IPS-NIHi7 (cell line): ENCODE results near the gene CDH16.

Experiments used
- DNase-seq: peaks from one replicate; pipeline ENCODE4 v3.0.0; 2012; ENCODE audit warnings: mixed read lengths; ENCODE audit errors: extremely low spot score

CDH16 gene

DNA sequence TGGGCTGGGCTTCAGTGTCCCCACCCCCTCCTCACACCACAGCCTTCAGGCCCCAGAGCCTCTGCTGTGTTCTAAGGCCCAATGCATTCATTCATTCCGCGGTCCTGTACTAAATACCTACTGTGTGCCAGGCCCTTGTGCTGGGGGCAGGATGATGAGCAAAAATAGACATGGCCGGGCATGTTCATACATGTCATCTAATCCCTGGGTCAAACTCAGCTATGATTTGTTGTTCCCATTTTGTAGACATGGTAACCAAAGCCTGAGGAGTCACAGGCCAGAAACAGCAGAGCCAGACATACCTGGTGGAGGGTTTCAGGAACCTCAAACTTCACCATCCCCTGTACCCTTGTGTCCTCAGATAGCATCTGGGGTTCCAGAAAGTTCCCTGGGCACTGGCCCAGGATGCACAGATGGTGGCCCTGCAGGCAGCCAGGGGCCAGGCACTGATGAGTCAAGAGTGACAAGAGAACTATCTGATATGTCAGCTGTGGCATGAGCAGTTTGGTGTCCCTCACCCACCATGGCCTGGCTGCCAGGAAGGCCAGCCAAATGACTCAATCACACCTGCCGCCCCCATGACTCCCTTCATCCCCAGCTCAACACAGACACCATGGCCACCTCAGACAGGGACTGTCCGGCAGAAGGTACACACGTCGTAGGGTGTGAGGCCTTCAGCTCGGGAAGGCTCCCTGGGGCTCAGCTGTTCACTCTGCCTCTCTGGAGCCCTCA lies 9.4 kb upstream of the CDH16 start:
- no peak for DNase-seq

DNA sequence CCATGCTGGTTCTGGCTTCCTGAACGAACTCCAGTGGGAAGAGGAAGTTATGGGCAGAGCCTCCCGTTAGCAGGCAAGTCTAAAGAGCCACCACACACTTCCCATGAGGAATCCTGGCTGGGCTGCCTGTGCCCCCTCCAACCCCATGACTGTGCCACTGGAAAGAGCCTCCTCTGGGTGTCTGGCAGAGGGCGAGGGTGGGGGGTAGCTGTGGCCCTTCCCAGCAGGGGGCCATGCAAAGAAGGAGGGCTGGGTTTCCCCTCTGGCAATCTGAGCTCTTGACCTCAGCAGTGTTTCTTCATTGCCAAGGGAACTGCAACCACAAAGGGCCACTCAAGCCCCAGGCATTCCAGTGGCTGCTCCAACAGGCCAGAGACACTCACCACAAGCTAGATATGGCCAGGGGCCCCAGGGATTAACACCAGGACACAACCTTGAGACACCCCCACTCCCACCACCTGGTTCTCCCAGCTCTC lies 8.3 kb upstream of the CDH16 start:
- no peak for DNase-seq

DNA sequence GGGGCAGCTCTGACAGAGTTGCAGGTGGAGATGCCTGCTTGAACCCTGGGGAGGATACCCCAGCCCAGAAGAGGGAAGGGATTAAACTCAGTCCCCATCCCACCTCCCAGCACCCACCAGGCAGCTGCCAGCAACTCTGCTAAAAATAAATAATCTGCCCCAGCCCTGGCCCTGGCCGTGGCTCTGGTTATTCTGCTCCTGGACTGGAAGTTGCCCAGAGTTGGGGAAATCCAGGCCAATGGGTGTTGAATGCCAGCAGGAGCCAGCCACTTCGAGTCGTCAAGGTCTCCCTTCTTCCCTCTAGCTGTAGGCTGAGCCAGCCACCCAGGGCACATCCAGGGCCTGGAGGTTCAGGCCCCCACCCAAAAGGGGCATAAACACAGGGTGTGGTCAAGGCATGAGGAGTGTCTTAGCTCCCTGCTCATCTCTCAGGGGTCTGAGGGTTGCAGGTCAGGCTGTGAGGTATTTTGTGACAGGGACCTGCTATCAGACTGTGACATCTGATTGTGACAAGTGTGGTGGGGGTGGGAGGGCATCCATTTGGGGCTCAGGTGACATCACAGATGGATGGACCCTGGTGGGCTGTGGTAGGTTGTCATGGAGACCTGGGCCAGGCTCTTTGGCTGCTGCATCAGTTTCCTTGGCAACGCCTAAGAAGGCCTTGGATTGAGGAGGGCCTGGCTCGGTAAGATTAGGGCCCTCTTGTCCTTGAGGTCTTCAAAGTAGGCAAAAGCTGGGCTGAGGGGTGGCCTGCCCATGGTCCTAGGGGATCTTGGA lies 7.7 kb upstream of the CDH16 start:
- no peak for DNase-seq

DNA sequence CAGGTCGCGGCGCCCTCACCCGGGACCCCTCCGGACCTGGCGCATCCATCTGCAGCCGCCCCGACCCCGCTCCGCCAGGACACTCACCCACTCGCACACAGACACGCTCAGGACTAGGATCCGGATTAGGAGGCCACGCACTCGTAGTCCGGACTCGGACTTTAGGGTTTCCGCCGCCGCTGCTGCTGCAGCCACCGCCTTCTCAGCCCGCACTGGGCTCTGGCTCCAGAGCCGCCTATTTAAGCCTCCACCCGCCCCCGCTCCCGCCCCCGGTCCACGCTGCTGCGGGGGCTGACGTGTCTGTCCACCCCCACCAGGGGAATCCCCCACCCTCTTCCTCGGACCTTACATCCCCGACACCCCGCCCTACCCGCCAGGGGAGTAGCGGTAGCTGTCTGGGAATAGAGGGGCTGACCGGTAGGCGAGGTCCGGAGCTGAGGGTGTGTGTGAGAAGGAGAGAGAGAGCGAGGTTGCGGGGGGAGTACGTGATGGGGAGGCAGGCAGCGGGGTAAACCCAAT lies 6.7 kb upstream of the CDH16 start, which contains the start of gene RRAD:
Gene RRAD (minus strand): TSS at position 214 of the 519 bp plus-strand sequence. CDS start 356 bp downstream, outside the sequence.
- peak; percentile 54 for DNase-seq

DNA sequence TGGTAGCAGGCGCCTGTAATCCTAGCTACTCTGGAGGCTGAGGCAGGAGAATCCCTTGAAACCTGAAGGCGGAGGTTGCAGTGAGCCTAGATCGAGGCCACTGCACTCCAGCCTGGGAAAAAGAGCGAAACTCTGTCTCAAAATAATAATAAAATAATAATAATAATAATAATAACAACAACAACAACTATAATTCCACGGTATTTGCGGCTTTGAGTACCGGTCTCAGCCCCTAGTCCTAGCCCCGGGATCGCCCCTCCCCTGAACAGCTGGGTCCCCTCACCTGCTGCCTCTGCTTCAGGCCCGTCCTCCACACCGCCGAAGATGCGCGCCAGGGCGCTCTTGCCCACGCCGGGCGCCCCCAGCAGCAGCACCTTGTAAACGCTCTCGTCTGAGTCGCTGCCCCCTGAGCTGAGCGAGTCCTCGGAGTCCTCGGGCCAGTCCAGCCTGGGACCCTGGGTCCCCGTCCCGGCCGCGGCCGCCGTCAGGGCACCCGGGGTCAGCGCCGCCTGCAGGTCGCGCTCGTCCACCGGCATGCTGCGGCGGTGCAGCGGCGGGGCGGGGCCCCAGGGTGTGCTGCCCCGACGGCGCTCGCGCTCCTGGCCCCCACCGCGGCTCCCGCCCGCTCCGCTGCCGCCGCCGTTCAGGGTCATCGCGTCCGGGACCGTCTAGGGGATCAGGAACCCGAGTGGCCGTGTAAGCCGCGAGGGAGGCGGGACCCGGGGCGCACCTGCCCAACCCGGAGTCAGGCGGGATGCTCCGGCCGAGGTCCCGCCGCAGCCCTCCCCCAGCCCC lies 6.0 kb upstream of the CDH16 start:
- peak; percentile 91 for DNase-seq

DNA sequence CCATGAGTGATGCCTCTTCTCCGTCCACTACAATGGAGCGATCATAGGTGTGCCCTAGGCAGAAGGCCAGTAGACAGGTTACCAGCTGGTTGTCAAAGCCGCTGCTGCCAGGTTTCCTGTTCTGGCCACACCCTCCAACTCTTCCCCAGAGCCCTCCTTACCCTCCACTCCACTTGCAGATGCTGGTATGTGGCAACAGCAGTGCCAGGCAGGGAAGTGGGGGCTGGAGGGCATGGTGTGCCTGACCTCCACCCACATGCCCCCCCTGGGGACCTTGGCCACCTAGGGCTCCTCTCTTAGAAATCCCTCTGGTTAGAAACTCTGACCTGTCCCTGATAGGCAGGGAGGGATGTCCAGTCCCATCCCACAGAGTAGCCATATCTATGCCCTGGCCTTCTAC lies 5.2 kb upstream of the CDH16 start:
- no peak for DNase-seq

DNA sequence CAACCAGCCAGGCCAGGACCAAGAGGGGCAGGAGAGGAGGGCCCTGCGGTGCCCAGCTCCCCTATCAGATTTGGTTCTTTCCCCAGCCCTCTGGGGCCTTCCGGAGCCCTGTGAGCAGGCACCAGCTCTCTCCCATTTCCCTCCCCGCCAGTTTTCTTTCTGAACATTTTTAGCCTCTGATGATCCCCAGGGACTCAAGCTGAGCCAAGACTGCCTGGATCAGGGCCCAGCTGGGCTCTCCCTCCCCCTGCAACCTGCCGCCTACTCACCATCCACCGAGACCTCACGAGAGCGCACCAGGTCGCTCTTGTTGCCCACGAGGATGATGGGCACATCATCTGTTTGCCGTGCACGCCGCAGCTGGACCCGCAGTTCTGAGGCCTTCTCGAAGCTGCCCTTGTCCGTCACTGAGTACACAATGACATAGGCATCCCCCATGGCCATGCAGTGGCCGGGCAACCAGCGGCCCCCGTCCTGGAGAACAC lies 4.6 kb upstream of the CDH16 start:
- no peak for DNase-seq

DNA sequence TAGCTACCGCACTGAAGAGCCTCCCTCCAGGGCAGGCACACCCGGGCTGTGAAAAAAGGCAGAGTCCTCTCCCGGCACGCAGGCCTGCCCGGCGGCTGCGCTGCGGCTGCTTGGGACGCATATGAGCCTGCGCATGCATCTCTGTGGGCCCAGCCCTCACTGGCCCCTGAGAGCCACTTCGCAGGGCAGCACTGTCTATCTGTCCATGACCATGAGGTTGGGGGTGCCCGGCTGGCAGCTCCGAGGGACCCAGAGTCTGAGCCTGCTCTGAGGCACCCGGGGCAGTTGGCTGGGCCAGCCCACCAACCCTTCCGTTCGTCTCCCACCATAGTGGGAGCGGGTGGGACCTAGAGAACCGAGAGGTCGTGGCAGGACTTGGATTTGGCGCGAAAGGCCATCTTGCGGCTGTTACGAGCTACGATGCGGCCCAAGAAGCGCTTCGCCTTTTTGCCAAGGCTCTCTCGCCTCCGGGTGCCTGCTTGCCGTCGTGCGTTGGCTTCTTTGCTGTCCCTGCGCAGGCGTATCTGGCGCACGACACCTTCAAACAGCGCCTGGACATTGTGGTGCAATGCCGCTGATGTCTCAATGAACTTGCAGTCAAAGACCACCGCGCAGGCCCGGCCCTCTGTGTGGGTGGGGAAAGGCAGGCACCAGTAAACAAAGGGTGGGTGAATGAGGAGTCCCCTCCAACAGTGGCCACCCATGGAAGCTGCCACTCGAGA lies 3.2 kb upstream of the CDH16 start:
- DNase-seq, result no peak

DNA sequence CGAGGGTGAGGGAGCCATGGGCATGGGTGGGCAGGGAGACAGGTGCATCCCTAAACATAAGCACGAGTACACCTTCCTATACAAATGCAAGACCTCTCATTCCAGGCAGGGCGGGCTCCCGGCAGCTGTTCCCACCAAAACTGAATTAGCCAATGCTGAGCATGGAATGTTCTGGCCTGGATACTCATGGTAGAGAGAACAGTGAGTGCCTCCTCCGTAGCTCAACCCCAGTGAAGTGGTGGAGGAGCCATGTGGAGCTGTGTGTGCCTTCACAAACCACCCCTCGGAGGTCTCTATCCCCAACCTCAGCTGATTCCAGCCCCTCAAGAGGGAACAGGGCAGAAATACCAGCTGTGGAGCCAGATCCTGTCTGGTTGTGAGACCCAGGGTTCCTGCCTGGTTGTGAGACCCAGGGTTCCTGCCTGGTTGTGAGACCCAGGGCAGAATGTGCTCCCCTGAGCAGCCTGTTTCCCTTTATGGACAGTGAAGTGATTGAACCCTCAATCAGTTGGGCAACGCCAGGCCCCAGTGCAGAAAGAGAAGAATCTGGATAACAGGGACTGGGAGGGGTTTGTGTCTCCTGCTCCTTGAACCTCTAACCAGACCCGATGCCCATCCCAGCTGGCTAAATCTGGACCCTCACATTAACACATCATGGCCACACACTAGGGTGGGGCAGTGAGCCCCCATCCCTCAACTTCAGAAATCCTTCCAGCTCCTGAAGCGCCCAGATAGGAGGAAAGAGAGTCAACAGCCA lies 2.4 kb upstream of the CDH16 start:
- DNase-seq, result no peak

DNA sequence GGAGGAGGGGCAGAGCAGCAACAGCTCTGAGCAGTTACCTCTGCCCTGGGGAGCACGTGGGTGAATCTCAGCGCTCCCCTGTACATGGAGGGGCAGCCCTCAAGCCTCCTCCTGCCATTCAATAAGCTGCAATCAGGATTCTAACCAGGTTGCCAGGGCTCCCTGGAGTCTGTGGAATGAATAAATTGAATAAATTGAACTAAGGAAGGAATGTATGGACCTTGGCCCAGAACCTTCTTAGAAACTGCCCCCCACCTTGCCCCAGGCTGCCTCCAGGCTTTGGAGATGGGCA lies 1.6 kb upstream of the CDH16 start:
- no peak for DNase-seq

DNA sequence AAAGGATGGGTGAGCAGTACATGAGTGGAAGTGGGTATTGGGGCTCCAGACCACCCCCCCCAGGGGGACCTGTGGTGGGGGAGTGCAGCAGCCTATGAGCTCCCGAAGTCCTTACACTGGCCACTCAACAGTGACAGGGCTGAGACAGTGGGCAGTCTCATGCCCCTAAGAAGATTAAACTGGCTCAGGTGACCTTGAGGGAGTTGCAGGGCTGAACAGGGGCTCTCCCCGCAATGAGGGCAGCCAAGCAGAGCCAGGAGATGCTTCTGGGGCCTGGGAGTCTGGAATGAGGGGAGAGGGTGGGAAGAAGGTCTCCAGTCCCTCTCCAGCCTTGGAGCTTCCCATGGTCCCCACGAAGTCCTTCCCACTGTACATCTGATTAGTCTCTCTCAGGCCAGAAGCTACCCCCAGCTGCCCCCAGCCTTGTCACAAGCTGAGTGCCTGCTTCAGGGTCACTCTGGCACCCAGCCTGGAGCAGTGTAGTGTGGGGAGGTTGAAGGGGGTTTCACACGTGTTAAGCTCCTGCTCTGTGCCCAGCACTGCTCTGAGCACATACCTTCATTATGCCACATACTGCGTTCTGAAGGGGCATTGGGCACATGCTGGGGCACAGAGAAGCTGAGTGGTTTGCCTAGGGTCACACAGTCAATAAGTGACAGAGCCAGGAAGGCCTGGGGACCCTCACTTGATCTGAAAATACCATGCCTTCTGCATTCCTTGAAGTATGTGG lies 1.0 kb upstream of the CDH16 start:
- DNase-seq, result no peak

DNA sequence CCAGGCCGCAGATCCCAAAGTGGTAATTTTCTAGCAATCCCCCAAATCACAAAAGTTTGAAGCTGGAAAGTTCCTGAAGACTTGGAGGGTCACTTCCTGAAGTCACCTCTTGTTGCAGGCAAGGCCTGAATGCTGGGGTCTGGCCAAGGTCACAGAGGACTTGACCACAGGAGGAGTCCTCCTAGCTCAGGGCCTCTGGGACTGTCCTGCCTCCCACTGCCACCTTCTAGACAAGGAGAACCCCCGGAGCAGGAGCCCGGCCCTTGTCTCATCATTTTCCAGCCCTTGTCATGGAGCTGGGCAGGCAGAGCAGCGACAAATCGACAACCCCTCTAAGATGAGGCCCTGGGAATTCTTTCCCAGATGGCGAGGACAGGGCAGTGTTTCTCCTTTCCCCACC lies 330 bp downstream of the CDH16 start:
- no peak for DNase-seq

DNA sequence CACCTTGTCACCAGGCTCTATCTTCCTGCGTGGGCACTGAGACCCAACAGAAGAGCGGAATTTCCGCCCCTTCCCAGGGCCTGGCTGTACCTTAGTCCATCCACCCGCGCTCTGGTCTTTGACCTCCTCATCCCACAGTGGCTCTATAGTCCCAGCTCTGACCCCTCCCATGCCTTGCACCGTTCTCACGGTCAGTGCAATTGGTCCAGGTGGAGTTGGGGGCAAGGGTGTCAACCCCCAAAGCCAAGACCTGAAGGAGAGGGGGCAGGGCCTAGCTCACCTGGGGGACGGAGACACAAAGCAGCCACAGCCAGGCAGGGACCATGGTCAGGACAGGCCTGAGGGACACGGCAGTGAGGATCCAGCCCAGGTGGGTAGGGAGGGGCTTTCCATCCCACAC lies 944 bp downstream of the CDH16 start:
- no peak for DNase-seq

DNA sequence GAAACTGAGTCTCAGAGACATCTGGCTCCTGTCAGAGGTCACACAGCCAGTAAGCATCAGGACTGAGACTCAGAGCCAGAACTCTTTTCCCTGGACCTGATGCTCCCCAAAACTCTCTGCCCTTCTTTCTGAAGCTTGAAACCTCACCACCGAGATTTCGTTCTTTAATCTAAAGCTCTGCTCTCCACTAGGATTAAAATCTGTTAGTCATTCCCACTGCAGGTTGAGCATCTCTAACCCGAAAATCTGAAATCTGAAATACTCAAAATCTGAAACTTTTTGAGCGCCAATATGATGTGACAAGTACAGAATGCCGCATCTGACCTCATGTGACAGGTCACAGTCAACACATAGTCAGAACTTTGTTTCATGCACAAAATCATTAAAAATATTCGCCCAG lies 2.2 kb downstream of the CDH16 start:
- no peak for DNase-seq

DNA sequence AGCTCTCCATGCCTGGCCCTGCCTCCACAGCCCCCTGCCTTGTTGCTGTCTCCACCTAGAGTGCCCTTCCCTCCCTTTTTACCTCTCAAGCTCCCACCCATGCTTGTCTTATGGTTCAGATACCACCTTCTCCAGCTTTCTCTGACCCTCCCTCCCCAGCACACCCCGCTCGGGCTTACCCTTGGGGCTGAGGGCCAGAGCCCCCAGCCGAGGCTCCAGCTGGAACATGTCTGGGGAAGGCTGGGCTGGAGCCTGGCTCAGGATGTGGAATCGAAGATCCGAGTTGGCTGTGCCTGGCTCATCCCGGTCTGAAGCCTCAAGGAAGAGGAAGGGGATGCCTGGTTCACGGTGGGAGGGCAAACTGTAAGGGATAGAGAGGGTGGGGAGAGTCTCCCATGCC lies 3.6 kb downstream of the CDH16 start:
- DNase-seq, result no peak

DNA sequence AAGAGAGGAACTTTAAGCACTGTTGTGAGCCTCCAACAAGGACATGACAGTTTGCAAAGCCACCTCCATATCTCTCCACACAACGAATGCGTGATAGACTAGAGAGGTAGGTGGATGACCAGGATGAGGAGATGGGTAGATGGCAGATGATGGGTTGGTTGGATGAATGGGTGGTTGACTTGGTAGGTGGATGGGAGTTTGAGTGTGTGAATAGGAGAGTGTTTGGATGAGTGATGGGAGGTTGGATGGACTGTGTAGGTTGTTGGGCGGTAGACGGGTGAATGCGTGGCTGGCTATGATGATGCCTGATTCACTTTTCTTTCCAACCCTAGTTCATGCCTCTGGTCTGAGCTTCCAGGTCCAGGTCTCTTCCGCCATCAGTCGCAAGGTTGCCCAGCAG lies 4.1 kb downstream of the CDH16 start:
- no peak for DNase-seq

DNA sequence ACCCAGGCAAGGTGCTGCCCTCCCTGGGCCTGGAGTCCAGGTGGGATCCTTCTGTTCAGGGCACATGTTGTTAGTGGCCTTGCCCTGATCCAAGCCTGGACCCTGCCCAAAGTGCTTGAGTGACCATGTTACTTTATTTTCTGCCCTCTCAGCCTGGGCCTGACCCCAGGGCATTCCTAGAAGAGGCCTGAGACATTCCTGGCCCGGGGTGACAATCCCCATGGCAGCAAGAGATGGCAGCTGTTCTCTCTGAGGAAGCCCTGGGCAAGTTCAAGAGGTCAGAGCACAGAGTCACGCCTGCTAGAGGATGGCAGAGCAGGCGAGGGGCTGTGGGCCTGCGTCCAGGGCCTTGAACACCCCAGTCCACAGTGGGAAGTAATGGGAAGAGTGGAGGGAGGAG lies 5.0 kb downstream of the CDH16 start:
- no peak for DNase-seq

DNA sequence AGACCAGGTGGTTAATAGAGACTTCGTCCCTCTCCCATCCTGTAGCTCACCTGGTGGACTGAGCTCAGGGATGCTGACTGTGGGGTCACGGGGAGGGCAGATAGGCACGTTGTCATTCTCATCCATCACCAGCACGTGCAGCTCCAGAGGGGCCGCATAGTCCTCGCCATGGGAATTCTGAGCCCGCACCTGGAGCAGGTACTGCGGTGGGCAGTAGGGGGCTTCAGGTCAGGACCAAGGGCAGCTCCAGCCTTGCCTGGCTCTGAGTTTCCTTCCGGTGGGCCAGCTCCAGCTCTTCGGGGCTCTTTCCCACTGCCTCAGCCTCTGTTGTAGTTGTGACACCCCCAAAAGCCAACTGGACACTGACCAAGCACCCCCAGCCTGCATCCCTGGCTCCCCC lies 5.6 kb downstream of the CDH16 start:
- DNase-seq, result peak; percentile 83

DNA sequence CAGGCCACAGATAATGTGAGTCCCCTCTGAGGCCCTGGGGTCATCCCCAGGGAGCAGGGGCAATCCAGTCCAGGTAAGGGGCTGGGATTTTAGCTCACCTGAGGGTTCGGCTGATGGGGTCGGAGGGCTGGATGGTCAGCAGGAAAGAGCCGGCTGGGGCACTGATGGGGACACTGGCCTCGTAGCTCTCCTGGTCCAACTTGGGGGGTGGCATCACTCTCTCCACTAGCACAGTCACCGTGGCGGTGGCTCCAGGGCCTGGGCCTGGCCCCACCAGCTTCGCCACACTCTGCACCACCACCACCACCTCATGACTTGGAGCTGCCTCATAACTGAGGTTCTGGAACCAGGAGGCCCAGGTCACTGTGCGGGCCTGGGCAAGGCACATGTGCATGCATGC lies 6.9 kb downstream of the CDH16 start:
- DNase-seq, result no peak

DNA sequence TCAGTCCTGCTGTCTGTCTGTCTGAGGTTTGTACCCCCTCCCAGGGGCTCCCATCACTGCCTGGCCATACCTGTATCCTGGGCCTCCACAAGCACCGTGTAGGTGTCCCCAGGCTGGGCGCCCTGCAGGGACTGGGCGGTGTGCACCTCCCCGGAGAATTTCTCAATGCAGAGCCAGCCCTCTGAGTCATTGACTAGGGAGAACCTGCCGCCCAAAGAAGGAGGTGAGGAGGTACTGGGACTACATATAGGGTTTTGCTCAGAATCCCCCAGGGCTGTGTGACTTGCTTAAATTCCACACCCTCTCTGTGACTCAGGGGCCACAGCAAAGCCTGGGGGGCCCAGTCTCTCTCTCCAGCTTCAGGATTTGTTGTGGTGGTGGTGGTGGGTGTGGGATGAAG lies 7.6 kb downstream of the CDH16 start:
- DNase-seq, result no peak
